Upper lobe of right lung (tissue), 1 donor: ENCODE data around the gene TTLL11. TPM values are rescaled to one million over a fixed set of nuclear protein-coding genes. Genes with fewer than 3 reads are reported as not detected.

Experiments
- ATAC-seq: fragments of 200-7000 bp; cut with Tn5 transposase; one replicate; pipeline ENCODE4 v1.9.1; 2020; ENCODE audit warnings: mild to moderate bottlenecking, moderate library complexity
- DNase-seq: peaks from one replicate; pipeline ENCODE4 v3.0.0-alpha.2; 2020
- H3K27ac ChIP-seq: fragments of 200-600 bp; one replicate; pipeline ENCODE4 v1.8.0; 2022
- H3K27me3 ChIP-seq: fragments of 200-600 bp; one replicate; pipeline ENCODE4 v1.8.0; 2022; ENCODE audit warnings: mild to moderate bottlenecking
- H3K36me3 ChIP-seq: fragments of 200-600 bp; one replicate; pipeline ENCODE4 v1.8.0; 2022
- H3K4me1 ChIP-seq: fragments of 200-600 bp; one replicate; pipeline ENCODE4 v1.8.0; 2022
- H3K4me3 ChIP-seq: fragments of 200-600 bp; one replicate; pipeline ENCODE4 v1.8.0; 2022; ENCODE audit warnings: mild to moderate bottlenecking
- H3K9me3 ChIP-seq: fragments of 200-600 bp; one replicate; pipeline ENCODE4 v1.8.0; 2022
- intact Hi-C: fragments of 100-400 bp; cut with DNase I; formaldehyde crosslinking; loops from one replicate; pipeline ENCODE4 v1.11.0; 2022
- microRNA-seq: library from miRNA; unstranded; fragments of <30 nt; microRNA quantifications from one replicate; pipeline ENCODE4 v1.2.0, GENCODE V29; 2020; ENCODE audit warnings: borderline microRNAs expressed
- total RNA-seq: library from RNA; stranded (reverse); fragmentation: NEBNext Ultra II Directional; extraction: Animal tissue kit (Norgen Biotek cat#: 25700); gene quantifications from one replicate; pipeline ENCODE4 v1.2.1, GENCODE V29; 2021
- TF ChIP-seq, protein P1 (sequence below): fragments of 200-600 bp; IDR thresholded peaks from one replicate; pipeline ENCODE4 v1.8.0; 2022; ENCODE audit warnings: antibody characterized with exemption
- donor health status: DM: no; HTN: yes; CAD: no; lungs with severe emphysema.

TTLL11 gene
- total RNA-seq, 1 donor from 2014 or later: 10.7 TPM

DNA sequence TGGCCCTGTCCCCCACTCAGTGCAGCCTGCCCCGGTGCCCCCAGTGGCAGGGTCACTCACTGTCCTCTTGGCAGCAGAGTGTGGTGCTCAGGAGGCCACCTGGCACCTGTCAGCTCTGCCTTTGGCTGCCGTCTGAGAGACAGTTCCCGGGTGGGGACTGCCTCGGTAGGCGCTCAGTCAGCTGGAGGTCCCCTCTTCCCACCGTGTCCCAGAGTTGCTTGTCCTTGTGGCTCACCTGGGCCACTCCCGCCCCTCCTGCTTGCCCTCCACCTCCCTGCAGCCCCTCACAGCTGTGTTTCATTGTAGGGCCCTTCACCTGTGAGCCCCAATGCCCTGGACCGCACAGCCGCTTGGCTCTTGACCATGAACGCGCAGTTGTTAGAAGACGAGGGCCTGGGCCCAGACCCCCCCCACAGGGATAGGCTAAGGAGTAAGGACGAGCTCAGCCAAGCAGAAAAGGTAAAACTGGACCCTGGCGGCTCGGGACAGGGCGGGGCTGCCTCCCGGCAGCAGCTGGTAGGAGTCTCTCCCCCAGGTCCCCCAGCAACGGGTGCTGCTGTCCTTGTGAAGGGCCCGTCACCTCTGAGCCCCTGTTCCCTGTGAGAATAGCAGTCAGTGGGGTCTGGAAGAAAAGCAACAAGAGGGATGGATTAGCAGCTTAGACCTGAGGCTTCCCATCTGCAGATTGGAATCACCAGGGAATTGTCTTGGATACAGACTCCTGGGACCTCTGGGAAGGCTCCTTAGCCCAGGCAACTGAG is 319.0 kb downstream of the TTLL11 start:
- ATAC-seq (peak; percentile 2), DNase-seq (peak; percentile 57)
- H3K9me3 ChIP-seq: no peaks in the 10 kb centered on the region
- no peaks in the 10 kb centered on the region for H3K4me1 ChIP-seq
- H3K27me3 ChIP-seq: no peaks in the 10 kb centered on the region
- peaks cover 82% of the 10 kb centered on the region for H3K36me3 ChIP-seq
- H3K27ac ChIP-seq: no peak overlapping the region
- TF ChIP-seq, protein P1, sequence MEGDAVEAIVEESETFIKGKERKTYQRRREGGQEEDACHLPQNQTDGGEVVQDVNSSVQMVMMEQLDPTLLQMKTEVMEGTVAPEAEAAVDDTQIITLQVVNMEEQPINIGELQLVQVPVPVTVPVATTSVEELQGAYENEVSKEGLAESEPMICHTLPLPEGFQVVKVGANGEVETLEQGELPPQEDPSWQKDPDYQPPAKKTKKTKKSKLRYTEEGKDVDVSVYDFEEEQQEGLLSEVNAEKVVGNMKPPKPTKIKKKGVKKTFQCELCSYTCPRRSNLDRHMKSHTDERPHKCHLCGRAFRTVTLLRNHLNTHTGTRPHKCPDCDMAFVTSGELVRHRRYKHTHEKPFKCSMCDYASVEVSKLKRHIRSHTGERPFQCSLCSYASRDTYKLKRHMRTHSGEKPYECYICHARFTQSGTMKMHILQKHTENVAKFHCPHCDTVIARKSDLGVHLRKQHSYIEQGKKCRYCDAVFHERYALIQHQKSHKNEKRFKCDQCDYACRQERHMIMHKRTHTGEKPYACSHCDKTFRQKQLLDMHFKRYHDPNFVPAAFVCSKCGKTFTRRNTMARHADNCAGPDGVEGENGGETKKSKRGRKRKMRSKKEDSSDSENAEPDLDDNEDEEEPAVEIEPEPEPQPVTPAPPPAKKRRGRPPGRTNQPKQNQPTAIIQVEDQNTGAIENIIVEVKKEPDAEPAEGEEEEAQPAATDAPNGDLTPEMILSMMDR: no peak
- intact Hi-C loops: no loop called here
- H3K4me3 ChIP-seq: no peak overlapping the region

DNA sequence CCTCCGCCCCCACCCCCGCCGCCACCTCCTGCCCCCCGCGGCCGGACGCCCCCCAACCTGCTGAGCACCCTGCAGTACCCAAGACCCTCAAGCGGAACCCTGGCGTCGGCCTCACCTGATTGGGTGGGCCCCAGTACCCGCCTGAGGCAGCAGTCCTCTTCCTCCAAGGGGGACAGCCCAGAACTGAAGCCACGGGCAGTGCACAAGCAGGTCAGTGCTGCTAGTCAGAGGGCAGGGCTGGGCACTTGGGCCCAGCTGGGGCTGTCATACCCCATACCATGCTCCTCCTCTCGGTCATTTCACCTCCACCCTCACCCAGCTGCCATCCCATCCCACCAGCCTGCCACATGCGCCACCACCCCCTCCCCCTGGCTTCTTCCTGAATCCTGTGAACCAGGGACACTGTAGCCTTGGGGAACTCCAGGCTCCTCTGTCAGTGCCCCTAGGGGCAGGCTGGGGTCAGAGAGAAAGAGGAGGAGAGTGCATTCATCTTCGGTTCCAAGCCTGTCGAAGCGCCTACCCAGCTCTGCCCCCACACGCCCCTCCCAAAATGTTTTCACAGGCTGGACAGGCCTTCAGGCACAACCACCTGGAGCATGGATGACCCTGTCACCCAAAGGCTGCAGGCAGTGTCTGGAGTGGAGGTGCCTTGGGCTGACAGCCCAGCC is 319.7 kb downstream of the TTLL11 start:
- ATAC-seq (no peak), DNase-seq (no peak)
- Histone ChIP-seq H3K27me3 (no peaks in the 10 kb centered on the region), H3K9me3 (no peaks in the 10 kb centered on the region), H3K27ac (no peak overlapping the region), H3K4me1 (no peaks in the 10 kb centered on the region), H3K36me3 (peaks cover 89% of the 10 kb centered on the region), H3K4me3 (no peak overlapping the region)
- TF ChIP-seq, protein P1: no peak
- intact Hi-C loops: no loop called here

DNA sequence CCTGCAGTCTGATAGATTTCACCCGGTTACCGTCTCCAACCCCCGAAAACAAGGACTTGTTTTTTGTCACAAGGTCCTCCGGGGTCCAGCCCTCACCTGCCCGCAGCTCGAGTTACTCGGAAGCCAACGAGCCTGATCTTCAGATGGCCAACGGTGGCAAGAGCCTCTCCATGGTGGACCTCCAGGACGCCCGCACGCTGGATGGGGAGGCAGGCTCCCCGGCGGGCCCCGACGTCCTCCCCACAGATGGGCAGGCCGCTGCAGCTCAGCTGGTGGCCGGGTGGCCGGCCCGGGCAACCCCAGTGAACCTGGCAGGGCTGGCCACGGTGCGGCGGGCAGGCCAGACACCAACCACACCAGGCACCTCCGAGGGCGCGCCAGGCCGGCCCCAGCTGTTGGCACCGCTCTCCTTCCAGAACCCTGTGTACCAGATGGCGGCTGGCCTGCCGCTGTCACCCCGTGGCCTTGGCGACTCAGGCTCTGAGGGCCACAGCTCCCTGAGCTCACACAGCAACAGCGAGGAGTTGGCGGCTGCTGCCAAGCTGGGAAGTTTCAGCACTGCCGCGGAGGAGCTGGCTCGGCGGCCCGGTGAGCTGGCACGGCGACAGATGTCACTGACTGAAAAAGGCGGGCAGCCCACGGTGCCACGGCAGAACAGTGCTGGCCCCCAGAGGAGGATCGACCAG is 320.4 kb downstream of the TTLL11 start:
- H3K27ac ChIP-seq: no peak overlapping the region
- DNase-seq (peak; percentile 60), ATAC-seq (no peak)
- intact Hi-C loops: no loop called here
- no peaks in the 10 kb centered on the region for H3K4me1 ChIP-seq
- TF ChIP-seq, protein P1: no peak
- H3K36me3 ChIP-seq: peaks cover 89% of the 10 kb centered on the region
- H3K4me3 ChIP-seq: no peak overlapping the region
- H3K9me3 ChIP-seq: no peaks in the 10 kb centered on the region
- no peaks in the 10 kb centered on the region for H3K27me3 ChIP-seq

Small RNAs within 50 kb of the gene (microRNA-seq; reads per million reads assigned to microRNA genes)
- not detected for gene MIR4478

Other genes with a start within 250 kb of the TTLL11 start
- 41.5 TPM for gene NDUFA8, start 66.5 kb upstream of the TTLL11 start, total RNA-seq
- gene MORN5, start 66.6 kb upstream of the TTLL11 start, total RNA-seq: not detected
- 16.9 TPM for gene LHX6, start 135.6 kb upstream of the TTLL11 start, total RNA-seq
- 17.5 TPM for gene RBM18, start 171.5 kb upstream of the TTLL11 start, total RNA-seq
- 31.9 TPM for gene MRRF, start 171.6 kb upstream of the TTLL11 start, total RNA-seq